Smooth muscle cell (in vitro differentiated cells): ENCODE results near the gene CAMSAP2. TPM values are rescaled to one million over a fixed set of nuclear protein-coding genes. Genes with fewer than 3 reads are reported as not detected.

Experiments used
- DNase-seq: peaks from one replicate; lab custom pipeline; 2025; ENCODE audit not compliant: unreplicated experiment; lab: John Stamatoyannopoulos, UW
- H2AFZ ChIP-seq: fragments of 200-600 bp; sonication (generic); 2 replicates; pipeline ENCODE4 v1.6.0; 2016; ENCODE audit warnings: antibody characterized with exemption, low read depth, mild to moderate bottlenecking
- H3F3A ChIP-seq: fragments of 200-600 bp; sonication (generic); 2 replicates; pipeline ENCODE4 v1.6.0; 2017; ENCODE audit warnings: antibody characterized with exemption, low read depth
- H3K27ac ChIP-seq: fragments of 200-600 bp; sonication (generic); 2 replicates; pipeline ENCODE4 v1.5.1; 2016; ENCODE audit warnings: low read depth, mild to moderate bottlenecking
- H3K27me3 ChIP-seq: fragments of 200-600 bp; sonication (generic); 2 replicates; pipeline ENCODE4 v1.6.1; 2016; ENCODE audit warnings: low read depth, mild to moderate bottlenecking
- H3K36me3 ChIP-seq: fragments of 200-600 bp; sonication (generic); 2 replicates; pipeline ENCODE4 v1.5.1; 2016; ENCODE audit warnings: low read depth
- H3K4me1 ChIP-seq: fragments of 200-600 bp; sonication (generic); 2 replicates; pipeline ENCODE4 v1.5.1; 2016; ENCODE audit warnings: low read depth
- H3K4me2 ChIP-seq: fragments of 200-600 bp; sonication (generic); 2 replicates; pipeline ENCODE4 v1.6.0; 2016; ENCODE audit warnings: mild to moderate bottlenecking
- H3K4me3 ChIP-seq: fragments of 200-600 bp; sonication (generic); 2 replicates; pipeline ENCODE4 v1.5.1; 2016; ENCODE audit warnings: mild to moderate bottlenecking
- H3K79me2 ChIP-seq: fragments of 200-600 bp; sonication (generic); 2 replicates; pipeline ENCODE4 v1.6.0; 2016; ENCODE audit warnings: low read depth, mild to moderate bottlenecking
- H3K9ac ChIP-seq: fragments of 200-600 bp; sonication (generic); 2 replicates; pipeline ENCODE4 v1.6.0; 2016; ENCODE audit warnings: low read depth
- H3K9me3 ChIP-seq: fragments of 200-600 bp; sonication (generic); replicated peaks from 2 replicates; pipeline ENCODE4 v1.5.1; 2016; ENCODE audit warnings: low read depth
- H4K20me1 ChIP-seq: fragments of 200-600 bp; sonication (generic); 2 replicates; pipeline ENCODE4 v1.6.0; 2016; ENCODE audit warnings: low read depth
- CTCF ChIP-seq: fragments of 200-600 bp; sonication (generic); IDR thresholded peaks from 2 replicates; pipeline ENCODE4 v1.5.1; 2017; ENCODE audit warnings: borderline replicate concordance, mild to moderate bottlenecking, antibody characterized with exemption; ENCODE audit not compliant: insufficient read depth, poor library complexity, severe bottlenecking
- WGBS: methylation state at CpG from one replicate; pipeline ENCODE4 v1.1.7; 2016; ENCODE audit warnings: low lambda C conversion rate; 5-methylcytosine and 5-hydroxymethylcytosine counted together
- polyA plus RNA-seq: library from polyadenylated mRNA; unstranded; fragments of >200 nt; fragmentation: Nextera tagmentation; extraction: Ambion mirVana; gene quantifications from 2 replicates; pipeline ENCODE4 v1.2.1, GENCODE V29; 2016
- total RNA-seq: library from RNA; depleted of rRNA; stranded (reverse); fragments of >200 nt; gene quantifications from 2 replicates; pipeline ENCODE4 v1.2.3, GENCODE V29; 2014

The CAMSAP2 gene
- total and polyA plus RNA-seq, 2 experiments from 2014 or later: 12.9 to 57.5 TPM

- Histone ChIP-seq H2AFZ (no peak overlapping the region), H4K20me1 (peaks cover 16% of the 10 kb centered on the region), H3K36me3 (no peaks in the 10 kb centered on the region), H3K27ac (no peak overlapping the region), H3K4me2 (no peak overlapping the region), H3K79me2 (peaks cover 9% of the 10 kb centered on the region), H3K4me1 (peaks cover 41% of the 10 kb centered on the region), H3K9me3 (no peaks in the 10 kb centered on the region), H3F3A (peaks cover 8% of the 10 kb centered on the region), H3K27me3 (no peaks in the 10 kb centered on the region), H3K9ac (no peak overlapping the region), H3K4me3 (peak overlapping the region; percentile 7)
- WGBS: 96% methylated on average over 5 of the region's 5 CpGs
- TF ChIP-seq CTCF: no peak
- no peak for DNase-seq
These were observed 158.6 kb downstream of the CAMSAP2 start for GRCh38 chr1:200897259-200897658.

GRCh38 chr1:200899015-200899386 lies 160.3 kb downstream of the CAMSAP2 start:
- TF ChIP-seq CTCF: no peak
- Histone ChIP-seq H3K27me3 (no peaks in the 10 kb centered on the region), H3K27ac (peak overlapping the region; percentile 59), H3K4me2 (no peak overlapping the region), H4K20me1 (peaks cover 16% of the 10 kb centered on the region), H3K4me3 (no peak overlapping the region), H3F3A (peaks cover 4% of the 10 kb centered on the region), H2AFZ (no peak overlapping the region), H3K9me3 (no peaks in the 10 kb centered on the region), H3K4me1 (peaks cover 25% of the 10 kb centered on the region), H3K79me2 (no peaks in the 10 kb centered on the region), H3K36me3 (no peaks in the 10 kb centered on the region), H3K9ac (no peak overlapping the region)
- DNase-seq: no peak
- 90% methylated on average over 3 of the region's 3 CpGs for WGBS

- H2AFZ ChIP-seq: no peak overlapping the region
- H3F3A ChIP-seq: no peaks in the 10 kb centered on the region
- TF ChIP-seq CTCF: no peak
- no peaks in the 10 kb centered on the region for H3K79me2 ChIP-seq
- H3K9ac ChIP-seq: no peak overlapping the region
- H3K36me3 ChIP-seq: no peaks in the 10 kb centered on the region
- DNase-seq: no peak
- no peaks in the 10 kb centered on the region for H3K9me3 ChIP-seq
- H3K27me3 ChIP-seq: no peaks in the 10 kb centered on the region
- WGBS: 97% methylated on average over 9 of the region's 10 CpGs
- no peak overlapping the region for H3K27ac ChIP-seq
- H3K4me2 ChIP-seq: no peak overlapping the region
- H4K20me1 ChIP-seq: peaks cover 16% of the 10 kb centered on the region
- H3K4me1 ChIP-seq: peaks cover 20% of the 10 kb centered on the region
- H3K4me3 ChIP-seq: no peak overlapping the region
These were observed 160.8 kb downstream of the CAMSAP2 start for GRCh38 chr1:200899451-200899915.
